Measurements from ENCODE around the gene TMEM52.
A peak's percentile ranks its signal among the peaks of the same experiment; 100 is the strongest.

TMEM52 gene

DNA sequence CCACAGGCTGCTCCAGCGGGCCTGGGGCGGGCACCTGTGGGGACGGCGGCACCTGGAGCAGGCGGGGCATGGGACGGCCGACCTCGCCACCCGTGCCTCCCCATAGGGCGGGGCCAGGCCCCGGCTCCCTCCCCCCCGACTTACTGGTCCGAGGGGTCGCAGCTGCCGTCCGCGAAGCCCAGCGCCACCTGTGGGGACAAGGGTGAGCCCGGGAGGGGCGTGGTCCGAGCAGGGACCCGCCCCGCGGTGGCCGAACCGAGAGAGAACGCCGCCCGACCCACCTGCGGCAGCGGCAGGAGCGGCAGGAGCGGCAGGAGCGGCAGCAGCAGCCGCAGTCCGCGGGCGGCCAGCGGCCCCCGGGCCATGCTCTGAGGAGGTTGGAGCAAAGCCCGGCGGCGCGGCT, at the start of gene TMEM52:
TMEM52 (minus strand) TSS at position 379 of the 403 bp plus-strand sequence; CDS start at position 365, 14 bp downstream.
- no peak for DNase-seq (ENCODE audit: low spot score)

DNA sequence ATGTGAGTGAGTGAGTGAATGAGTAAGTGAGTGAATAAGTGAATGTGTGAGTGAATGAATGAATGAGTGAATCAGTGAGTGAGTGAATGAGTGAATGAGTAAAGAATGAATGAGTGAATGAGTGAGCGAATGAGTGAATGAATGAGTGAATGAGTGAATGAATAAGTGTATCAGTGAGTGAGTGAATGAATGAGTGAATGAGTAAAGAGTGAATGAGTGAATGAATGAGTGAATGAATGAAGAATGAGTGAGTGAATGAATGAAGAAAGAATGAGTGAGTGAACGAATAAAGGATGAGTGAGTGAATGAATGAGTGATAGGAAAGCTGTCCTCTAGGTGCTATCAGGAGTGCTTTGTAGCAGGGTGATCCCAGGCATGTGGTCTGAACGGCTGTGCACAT, 48.8 kb upstream of the TMEM52 start:
- no peak for DNase-seq (ENCODE audit: low spot score)

DNA sequence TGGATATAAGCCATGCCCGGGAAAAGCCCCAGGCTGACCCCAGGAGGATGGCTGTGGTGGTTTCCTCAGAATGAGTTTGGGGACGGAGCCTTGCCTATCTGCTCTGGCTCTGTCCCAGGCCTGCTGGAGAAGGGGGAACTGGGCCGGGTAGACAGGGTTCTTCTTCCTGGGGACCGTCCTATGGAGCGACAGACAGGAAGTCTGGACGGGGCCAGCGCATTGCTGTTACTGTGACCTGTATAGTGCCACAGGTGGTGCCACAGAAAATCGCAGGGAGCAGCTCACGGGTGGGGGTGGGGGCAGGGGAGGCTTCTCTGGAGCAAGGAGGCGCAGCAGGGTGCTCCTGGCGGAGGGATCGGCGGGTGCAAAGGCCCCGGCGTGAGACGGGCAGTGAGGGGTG, 48.1 kb upstream of the TMEM52 start:
- DNase-seq (ENCODE audit: low spot score): no peak

DNA sequence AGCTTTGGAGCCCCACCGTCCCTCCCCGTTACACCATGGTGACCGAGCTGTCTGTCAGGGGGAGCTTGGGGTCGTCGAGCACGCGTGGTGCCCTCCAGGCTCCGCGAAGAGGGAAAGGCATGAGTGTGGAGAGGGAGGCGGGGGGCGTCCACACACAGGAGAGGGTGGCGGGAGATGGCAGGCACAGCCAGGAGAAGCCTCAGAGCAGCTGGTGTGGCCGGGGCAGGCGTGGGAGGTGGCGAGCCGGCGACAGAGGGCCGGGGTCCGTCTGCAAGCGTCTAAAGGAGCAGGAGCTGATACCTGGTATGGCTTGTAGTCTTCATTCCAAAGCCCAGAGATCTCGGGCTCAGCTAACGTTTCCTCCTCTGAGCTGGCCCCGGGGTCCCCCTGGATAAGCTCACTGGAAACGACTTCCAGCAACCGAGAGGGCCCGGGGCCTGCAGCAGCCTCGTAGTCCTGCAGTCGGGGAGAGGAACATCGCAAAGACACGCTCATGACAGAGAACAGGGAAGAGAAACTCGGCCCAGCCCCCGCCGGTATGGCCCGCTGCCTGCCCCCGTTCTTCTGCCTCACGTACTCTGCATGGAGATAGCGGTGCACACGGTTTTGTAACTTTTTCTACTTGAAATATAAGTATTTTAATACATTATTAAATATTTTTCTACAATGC, 47.1 kb upstream of the TMEM52 start:
- no peak for DNase-seq (ENCODE audit: low spot score)

DNA sequence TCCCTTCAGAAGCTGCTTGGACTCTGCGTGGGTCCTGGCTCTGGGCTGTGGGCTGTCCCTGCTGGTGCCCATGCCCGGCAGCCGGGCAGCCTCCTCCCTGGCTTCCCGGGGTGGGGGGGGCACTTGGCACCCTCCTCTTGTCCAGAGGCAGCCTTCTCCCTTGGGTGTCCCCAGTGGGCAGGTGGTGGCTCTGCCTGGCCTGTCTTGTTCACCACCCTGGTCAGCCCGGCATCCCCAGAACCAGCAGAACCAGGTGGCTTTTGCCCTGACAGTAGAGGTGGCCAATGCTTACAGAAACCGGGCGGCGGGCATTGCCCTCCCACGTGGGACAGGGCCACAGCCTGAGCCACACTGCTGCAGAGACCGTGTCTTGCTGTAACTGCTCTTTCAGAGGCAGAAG, 46.5 kb upstream of the TMEM52 start:
- no peak for DNase-seq (ENCODE audit: low spot score)

DNA sequence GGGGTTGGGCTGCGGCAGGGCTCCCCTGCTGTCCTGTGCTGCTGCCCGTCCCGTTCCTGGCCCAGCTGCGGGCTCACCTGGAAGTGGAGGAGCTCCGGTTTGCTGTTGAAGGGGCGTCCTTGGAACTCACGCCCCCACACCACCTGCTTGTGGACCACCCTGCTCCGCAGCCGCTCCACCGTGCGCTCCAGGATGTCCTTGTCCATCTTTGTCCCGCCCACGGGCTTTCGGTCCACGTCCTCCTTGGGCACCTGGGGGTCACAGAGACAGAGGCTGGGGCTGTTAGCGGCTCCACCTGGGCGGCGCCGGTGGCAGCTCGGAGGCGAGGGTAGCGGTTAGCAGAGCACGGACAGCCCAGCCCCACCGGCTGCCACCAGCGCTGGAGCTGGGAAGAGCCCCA, 45.7 kb upstream of the TMEM52 start:
- no peak for DNase-seq (ENCODE audit: low spot score)

DNA sequence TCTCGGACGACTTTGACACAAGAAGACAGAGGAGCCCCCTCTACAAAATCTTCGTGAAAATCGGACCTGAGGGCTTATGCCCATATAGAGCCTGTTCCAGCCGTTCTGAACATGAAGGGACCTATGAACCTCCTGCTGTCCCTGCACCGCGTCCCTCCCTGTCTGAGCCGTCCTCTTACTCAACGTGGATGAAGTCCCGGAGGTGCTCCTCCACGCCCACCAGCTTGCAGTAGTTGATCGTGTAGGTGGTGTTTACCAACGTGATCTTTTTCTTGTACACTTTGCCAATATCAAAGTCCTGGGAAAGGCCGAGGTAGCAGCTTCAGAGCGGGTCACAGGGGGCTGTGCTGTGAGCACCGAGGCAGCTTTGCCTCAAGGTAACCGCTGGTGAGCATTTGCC, 44.5 kb upstream of the TMEM52 start:
- no peak for DNase-seq (ENCODE audit: low spot score)

DNA sequence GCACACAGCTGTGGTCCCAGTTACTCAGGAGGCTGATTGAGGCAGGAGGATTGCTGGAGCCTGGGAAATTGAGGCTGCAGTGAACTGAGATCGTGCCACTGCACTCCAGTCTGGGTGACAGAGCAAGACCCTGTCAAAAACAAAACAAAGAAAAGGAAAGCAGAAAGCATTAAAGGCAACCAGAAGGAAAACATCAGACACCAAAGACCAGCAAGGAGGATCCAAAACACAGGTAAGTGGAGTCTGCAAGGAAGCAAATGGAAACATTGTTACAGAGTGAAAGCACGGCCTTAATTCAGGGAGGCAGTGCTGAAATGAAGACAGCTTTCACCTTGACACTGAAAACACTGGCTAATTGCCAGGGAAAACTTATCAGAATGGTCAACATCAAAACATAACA, 43.7 kb upstream of the TMEM52 start:
- DNase-seq (ENCODE audit: low spot score): no peak

DNA sequence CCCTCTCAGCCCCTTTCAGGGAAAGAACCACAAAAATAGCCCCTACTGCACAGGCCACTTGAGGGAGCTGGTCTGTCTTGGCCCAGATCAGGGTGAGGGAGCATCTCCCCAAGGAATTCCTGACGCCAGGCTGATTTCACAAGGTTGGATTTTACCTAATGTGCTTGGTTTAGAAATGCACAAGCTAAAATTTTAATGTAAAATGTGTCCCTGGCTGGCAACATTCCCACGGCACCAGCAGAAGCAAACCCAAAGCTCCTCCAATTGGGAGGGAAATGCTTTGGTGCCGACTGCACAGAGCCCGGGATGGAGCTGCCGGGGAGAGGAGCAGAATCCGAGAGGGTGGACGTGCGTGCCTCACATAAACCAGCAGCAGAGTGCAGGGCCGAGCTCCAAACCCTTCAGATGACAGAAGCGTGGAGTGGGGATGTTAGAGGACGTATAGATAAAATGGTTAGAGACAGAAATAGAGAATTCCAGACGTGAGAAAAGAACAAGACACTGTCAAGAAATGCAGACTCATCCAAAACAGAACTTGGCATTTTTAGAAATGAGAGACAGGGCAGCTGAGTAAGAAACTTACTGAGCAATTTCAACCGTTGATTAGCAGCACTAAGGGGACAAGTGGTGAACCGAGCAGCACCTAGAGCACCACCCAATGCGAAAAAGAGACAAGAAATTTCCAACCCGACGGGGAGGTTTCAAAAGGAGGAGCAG, 41.6 kb upstream of the TMEM52 start:
- DNase-seq (ENCODE audit: low spot score): no peak

DNA sequence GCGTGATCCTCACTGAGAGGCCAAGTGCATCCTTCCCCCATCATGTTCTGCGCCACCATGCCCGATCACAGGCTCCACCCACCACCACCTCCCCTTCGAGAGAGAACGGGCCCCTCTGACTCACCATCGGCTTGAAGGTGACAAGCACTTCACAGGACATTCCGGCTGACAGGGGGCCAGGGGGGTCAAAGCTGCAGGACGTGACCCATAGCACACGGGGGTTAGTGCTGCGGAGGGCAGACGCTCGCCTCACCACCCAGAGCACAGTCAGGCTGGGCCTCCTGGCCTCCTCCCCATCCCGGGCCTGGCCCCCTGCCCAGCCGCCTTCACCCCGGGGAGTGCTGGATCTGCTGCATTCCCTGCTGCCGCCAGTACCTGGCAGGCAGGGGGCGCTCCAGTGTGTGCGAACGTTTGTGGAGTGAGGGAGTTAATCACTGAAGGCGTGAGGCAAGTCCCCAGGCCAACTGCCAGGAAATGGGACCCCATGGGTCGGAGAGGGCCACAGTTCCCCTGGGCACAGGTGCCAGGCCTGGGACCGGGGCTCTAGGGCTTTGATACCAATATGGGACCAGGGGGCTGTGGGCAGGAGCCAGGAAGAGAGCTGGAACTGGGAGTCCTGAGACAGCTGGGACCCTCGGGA, 40.9 kb upstream of the TMEM52 start:
- peak; percentile 98 for DNase-seq (ENCODE audit: low spot score)

DNA sequence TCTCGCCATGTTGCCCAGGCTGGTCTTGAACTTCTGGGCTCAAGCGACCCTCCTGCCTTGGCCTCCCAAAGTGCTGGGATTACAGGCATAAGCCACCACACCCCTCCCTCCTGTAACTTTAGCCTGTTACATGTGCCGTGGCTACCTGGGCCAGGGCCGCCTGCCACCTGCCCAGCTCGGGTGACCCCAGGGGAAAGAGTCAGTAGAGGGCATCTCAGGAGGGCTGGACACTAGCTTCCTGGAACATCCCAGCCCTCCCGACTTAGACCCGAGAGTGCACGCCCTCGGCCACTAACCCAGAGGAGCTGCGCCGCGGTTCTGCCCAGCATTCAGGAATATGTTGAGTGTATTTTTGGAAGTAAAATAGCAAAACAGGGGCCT, 40.4 kb upstream of the TMEM52 start:
- no peak for DNase-seq (ENCODE audit: low spot score)

DNA sequence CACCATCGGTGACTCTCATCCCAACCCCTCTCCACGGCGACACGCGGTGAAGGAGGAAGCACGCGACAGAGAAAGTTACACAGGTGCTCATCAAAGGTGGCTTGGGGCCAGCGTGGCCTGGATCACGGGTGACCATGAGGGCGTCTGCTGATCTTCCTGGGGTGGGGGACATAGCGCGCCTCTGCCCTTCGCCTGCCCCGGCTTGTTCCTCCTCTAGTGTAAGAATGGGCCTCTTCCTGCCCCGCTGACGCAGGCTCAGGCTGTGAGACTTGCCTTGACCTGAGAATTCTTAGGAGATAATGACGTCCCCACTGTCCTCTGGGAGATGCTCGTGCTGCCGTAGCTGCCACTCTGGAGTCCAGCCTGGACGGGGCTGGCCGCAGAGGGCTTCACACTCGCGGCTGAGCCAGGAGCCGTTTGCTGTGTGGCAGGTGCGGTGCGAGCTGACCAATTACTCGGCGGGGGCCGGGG, 39.0 kb upstream of the TMEM52 start:
- DNase-seq (ENCODE audit: low spot score): no peak

DNA sequence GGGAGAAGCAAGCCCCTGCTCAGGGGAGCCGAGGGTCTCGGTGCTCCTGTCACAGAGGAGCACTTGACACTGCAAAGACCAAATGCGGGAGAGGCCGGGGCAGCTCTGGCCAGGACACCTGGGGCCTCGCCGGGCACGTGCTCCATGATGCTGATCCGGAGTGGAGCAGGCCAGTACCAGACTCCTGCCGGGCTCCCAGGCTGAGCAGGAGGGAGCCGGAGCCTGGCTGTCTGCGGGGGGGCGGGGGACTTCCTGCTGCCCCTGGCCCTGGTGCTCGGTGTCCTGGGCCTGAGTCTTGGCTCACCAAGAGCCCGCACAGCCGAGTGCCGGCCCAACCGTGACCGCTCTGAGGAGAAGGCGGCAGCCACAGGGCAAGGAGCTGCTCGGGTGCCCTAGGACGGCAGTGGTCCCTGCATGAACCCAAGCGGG, 38.5 kb upstream of the TMEM52 start:
- DNase-seq (ENCODE audit: low spot score): no peak

DNA sequence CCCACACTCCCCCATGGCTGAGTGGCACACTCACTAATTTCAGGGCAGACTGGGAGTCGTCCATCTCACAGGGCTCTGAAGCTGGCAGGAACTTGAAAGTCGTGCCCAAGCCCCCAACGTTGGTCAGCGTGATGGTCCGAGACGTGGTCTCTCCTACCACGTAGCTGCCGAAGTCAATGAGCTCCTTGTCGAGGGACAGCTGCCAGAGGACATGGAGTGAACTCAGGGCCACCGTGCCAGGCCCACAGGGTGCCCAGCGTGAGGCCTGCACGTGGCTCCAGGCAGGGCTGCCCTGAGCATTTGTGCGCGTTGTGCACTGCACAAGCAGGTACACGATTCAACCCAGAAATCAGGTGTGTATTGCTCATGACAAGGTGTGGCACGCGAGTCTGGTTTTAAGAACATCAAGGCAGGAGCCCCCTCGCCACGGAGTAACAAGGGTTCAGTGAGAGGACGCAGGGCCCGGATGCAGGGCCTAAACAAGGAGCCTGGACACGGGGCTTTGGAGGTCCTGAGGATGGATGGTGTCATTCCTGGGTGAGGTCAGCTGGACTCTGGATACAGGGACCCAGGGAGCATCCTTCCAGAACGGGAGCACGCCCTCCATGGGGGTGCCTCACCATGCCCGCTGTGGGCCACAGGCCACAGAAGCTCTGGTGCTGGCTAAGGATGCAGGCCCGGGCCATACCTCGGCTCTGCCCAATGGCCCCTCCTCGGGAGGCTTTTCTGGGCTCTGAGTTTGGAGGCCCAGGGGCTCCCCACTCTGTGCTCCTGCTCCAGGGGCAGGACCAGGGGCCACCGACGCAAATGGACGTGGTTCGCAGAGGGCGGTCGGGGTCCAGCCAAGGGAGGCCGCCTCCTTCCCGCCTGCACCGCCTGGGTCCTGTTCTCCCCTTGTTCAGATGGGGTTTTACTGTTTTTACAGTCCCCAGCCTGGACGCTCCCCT, 37.8 kb upstream of the TMEM52 start:
- DNase-seq (ENCODE audit: low spot score): no peak

DNA sequence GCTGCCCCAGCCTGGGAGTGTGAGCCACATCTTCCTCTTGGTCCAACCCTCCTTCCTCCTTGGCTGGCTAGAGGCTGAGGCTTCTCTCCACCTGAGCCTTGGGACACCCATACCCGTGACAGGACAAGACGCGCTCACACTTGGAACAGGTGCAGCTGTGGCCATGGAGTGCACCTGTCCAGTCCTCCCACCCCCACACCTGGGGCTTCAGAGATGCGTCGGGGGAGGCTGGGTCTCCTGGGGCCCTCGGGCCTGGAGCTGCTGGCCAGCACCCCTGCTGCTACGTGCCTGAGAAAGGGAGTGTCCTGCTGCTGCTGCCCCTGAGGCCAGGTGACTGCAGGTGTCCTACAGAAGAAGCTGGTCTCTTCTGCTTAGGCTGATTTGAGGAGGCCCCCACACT, 37.0 kb upstream of the TMEM52 start:
- DNase-seq (ENCODE audit: low spot score): no peak

DNA sequence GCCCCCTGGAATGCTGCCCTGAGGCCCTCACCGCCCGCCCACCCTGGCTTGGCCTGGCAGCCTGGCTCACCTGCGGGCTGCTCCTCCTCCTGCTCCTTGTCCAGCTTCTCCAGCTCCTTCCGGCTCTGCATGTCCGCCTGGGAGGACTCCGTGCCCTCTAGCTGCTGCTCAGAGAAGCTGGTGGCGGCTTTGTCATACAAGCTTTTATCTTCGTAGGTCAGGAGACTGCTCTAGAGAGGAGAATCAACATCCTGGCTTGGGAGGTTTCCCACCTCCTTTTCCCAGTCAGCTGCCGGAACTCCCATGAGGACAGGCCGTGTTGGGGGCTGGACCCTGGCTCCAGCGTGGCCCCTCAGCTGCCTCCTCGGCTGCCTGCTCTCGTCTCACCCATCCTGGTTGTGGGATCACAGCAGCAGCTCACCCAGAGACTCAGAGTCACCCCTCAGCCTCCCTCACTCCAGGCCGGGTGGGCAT, 36.6 kb upstream of the TMEM52 start:
- no peak for DNase-seq (ENCODE audit: low spot score)

DNA sequence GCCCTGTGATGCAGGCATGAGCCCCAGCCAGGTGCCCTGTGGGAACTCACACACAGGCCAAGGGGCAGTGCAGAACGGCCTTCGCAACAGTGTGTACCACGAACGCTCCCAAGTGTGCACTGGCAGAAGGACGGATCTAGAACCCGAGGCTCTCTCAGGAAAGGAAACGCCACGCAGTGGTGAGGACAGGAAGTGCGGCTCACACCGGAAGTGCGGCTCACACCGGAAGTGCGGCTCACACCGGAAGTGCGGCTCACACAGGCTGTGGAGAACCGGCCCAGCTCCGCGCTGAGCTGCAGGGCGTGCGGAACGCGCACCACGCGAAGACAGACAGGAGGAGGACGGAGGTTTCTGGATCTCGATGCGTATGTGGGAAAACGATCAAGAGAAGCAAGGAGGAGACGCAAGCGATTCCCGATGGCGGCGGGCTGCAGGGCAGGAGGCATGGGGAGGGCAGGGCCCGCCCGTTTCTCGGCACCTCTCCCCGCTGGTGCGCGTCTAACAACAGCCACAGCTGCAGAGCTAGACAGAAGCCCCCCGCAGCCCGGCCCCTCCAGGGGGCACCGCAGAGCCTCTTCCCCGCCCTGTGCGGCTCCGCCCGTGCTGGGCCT, 35.9 kb upstream of the TMEM52 start:
- no peak for DNase-seq (ENCODE audit: low spot score)

DNA sequence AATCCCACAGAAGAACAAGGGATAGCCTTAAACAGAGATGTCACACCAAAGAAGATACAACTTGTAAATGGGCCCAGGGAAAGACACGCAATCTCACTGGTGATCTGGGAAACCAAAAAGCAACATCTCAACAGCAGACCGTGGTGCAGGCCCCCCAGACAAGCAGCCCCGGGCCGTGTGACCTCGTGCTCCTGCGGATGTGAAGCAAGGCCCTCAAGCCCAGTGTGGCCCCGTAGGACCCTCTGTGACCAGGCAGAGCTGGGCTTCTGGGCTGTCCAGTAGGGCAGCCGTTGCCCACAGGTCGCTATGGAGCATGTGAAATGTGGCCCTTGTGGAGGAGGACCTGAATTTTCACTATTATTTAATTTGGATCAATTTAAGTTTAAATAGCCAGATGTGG, 34.9 kb upstream of the TMEM52 start:
- DNase-seq (ENCODE audit: low spot score): no peak

DNA sequence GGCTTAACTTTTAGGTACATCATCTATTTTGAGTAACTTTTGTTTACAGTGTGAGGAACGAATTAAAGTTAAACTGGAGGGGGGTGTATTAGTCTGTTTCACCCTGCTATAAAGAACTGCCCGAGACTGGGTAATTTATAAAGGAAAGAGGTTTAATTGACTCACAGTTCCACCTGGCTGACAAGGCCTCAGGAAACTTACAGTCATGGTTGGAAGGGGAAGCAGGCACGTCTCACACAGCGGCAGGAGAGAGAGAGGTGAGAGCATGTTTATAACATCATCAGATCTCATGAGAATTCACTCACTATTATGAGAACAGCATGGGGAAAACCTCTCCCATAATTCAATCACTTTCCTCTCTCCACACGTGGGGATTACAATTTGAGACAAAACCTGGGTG, 31.9 kb upstream of the TMEM52 start:
- DNase-seq (ENCODE audit: low spot score): no peak

DNA sequence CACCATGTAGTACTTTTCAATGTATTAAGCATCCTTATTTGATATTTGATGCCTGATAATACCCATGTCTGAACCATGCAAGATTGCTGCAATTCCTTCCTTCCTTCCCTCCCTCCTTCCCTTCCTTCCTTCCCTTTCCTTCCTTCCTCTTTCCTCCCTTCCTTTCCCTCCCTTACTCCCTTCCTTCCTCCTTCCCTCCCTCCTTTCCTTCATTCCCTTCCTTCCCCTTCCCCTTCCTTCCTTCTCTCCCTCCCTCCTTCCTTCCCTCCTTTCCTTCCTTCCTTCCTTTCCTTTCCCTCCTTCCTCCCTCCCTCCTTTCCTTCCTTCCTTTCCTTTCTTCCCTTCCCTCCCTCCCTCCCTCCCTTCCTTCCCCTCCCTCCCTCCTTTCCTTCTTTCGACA, 29.7 kb upstream of the TMEM52 start:
- no peak for DNase-seq (ENCODE audit: low spot score)

DNA sequence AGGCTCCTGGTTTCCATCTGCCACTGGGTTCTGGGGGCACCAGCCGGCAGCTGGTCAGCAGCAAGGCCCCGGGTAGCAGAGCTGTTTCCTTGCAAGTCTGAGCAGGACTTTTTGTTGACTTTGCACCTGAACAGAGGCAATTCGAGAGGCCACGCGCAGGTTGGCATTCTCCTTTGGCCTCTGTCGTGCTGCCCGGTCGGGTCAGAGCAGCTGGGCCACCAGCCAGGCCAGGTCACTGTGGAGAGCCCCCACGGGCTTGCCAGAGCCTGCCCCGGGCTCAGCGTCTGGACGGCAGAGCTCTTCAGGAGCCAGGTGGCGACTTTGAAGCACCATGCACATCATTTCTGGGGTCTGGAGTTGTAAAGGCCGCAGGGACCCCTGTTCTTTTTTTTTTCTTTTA, 28.4 kb upstream of the TMEM52 start:
- DNase-seq (ENCODE audit: low spot score): no peak

DNA sequence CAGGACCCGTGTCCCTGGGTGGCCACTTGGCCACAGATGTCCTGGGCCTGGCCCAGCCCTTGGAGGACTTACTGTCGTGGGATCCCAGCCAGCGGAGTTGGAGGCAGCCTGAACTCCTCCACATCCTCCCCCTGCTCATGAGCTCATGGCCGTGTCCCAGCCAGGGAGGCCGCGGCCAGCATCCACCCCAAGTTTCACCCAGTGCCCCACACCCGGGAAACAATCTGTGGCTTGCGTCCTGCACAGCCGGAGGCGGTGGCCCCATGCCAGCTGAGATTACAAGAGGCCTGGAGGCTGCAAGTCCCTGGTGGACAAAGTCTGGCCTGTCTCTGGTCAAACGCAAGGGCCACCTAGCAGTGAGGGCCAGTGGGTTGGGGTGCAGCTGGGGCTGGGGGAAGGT, 27.5 kb upstream of the TMEM52 start:
- DNase-seq (ENCODE audit: low spot score): no peak

Data from iPS-NIHi11 (cell line).